ENCODE data around the gene OR2A14.
"Not testable (repeated sequence)": the region's sequence is repeated elsewhere in the genome, so short reads cannot be mapped to it uniquely, and the experiment has no call there.

Gene OR2A14

GRCh38 chr7:144158861-144159260 is 35.9 kb downstream of the OR2A14 start:
- no peak for DNase-seq

GRCh38 chr7:144164784-144165183 is 41.8 kb downstream of the OR2A14 start:
- no peak for DNase-seq

- not testable (repeated sequence) for DNase-seq
Measured at GRCh38 chr7:144171594-144172350, 48.8 kb downstream of the OR2A14 start.

- DNase-seq: no peak
Measured at GRCh38 chr7:144174613-144175012, 51.6 kb downstream of the OR2A14 start.

- DNase-seq: not testable (repeated sequence)
Measured at GRCh38 chr7:144178380-144179164, 55.6 kb downstream of the OR2A14 start.

- not testable (repeated sequence) for DNase-seq
Measured at GRCh38 chr7:144179165-144179479, 56.1 kb downstream of the OR2A14 start.
